Activated CD4-positive, alpha-beta T cell treated with anti-CD3 and anti-CD28 coated beads for 36 hours (primary cell): ENCODE data around the gene CCDC182. TPM values are rescaled to one million over a fixed set of nuclear protein-coding genes. Genes with fewer than 3 reads are reported as not detected.

Experiments
- ATAC-seq: fragments of 200-7000 bp; cut with Tn5 transposase; one replicate; pipeline ENCODE4 v1.10.0; 2021; ENCODE audit warnings: mild to moderate bottlenecking, moderate library complexity
- CTCF ChIA-PET: fragments of 350-600 bp; sonication (Branson Sonifier 250); formaldehyde crosslinking; loops from one replicate; lab custom pipeline; 2021; ENCODE audit warnings: antibody characterized with exemption; lab: Charles Lee
- POLR2A ChIA-PET: fragments of 350-600 bp; sonication (Branson Sonifier 250); formaldehyde crosslinking; loops from one replicate; lab custom pipeline; 2021; ENCODE audit warnings: antibody characterized with exemption, inconsistent platforms; lab: Charles Lee
- DNase-seq: peaks from one replicate; pipeline ENCODE4 v3.0.0-alpha.2; 2020
- H3K27ac Mint-ChIP-seq: one replicate; pipeline ENCODE4 v1.8.0; 2021; ENCODE audit warnings: mixed read lengths
- H3K27me3 Mint-ChIP-seq: one replicate; pipeline ENCODE4 v1.8.0; 2021; ENCODE audit warnings: mixed read lengths
- H3K36me3 Mint-ChIP-seq: one replicate; pipeline ENCODE4 v1.8.0; 2021; ENCODE audit warnings: low read depth, mixed read lengths
- H3K4me1 Mint-ChIP-seq: one replicate; pipeline ENCODE4 v1.8.0; 2021; ENCODE audit warnings: mixed read lengths
- H3K4me3 Mint-ChIP-seq: one replicate; pipeline ENCODE4 v1.8.0; 2021; ENCODE audit warnings: mild to moderate bottlenecking, moderate library complexity, mixed read lengths
- H3K9me3 Mint-ChIP-seq: one replicate; pipeline ENCODE4 v1.8.0; 2021; ENCODE audit warnings: low read depth, mixed read lengths
- intact Hi-C, 2 experiments: fragments of 100-400 bp; cut with DNase I in 1 of 2; cut with micrococcal nuclease in 1 of 2; formaldehyde crosslinking; loops; one replicate each; pipeline versions ENCODE4 v1.14.2 to v1.15.1; 2022 to 2024; cut with DNase I, micrococcal nuclease
- total RNA-seq, 2 experiments: library from RNA; stranded (reverse); gene quantifications; one replicate each; pipeline ENCODE4 v1.2.3, GENCODE V29; 2021

Gene CCDC182
- total RNA-seq, 2 experiments from 2014 or later: not detected

GRCh38 chr17:57757735-57758134 lies 12.6 kb upstream of the CCDC182 start:
- Mint-ChIP-seq H3K9me3 (no peaks in the 10 kb centered on the region), H3K4me3 (no peak overlapping the region), H3K4me1 (no peaks in the 10 kb centered on the region), H3K27me3 (peaks cover 4% of the 10 kb centered on the region), H3K36me3 (no peaks in the 10 kb centered on the region), H3K27ac (no peak overlapping the region)
- DNase-seq (no peak), ATAC-seq (no peak)
- POLR2A ChIA-PET: interaction anchor here (0.7 kb wide), 1 partner anchor 332 kb away, joined by 3 read pairs; no protein-coding TSS in a partner anchor
- CTCF ChIA-PET: interaction anchor here (1.2 kb wide), 1 partner anchor 86 kb away, joined by 4 read pairs; no protein-coding TSS in a partner anchor
- intact Hi-C loops: no loop called here

GRCh38 chr17:57756951-57757350 lies 11.9 kb upstream of the CCDC182 start:
- H3K4me1 Mint-ChIP-seq: no peaks in the 10 kb centered on the region
- POLR2A ChIA-PET: no interaction called here
- peaks cover 4% of the 10 kb centered on the region for H3K27me3 Mint-ChIP-seq
- no peak overlapping the region for H3K27ac Mint-ChIP-seq
- DNase-seq: no peak
- no peak overlapping the region for H3K4me3 Mint-ChIP-seq
- CTCF ChIA-PET: interaction anchor here (1.2 kb wide), 1 partner anchor 85 kb away, joined by 4 read pairs; no protein-coding TSS in a partner anchor
- H3K9me3 Mint-ChIP-seq: no peaks in the 10 kb centered on the region
- no peak for ATAC-seq
- intact Hi-C loops: no loop called here
- H3K36me3 Mint-ChIP-seq: no peaks in the 10 kb centered on the region

DNA sequence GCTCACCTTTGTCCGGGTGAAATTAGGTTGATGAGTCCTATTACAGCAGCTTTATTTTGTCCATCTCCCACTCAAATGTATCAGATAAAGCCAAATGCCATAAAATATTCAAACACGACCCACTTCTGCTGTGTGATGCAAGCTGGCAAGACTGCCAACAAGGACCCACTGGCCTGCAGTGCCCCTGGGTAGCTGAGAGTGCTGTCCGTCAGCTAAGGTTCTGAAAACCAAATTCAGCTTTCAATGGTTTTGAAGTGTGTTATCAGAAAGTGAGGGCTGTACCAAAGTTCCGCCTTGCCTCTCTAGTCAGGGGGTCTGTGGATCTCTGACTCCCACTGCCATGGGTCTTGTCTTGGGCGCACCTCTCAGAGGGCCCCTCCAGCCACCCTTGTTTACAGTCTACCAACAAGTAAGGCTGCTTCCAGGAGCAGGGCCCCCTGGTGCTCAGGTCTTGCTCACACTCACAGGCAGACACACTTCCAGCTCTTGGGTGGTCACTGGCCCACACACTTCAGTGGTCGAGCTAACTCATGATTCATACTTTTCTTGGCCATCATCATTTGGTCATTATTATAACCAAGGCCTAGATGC lies 10.5 kb upstream of the CCDC182 start:
- Mint-ChIP-seq H3K4me1 (no peaks in the 10 kb centered on the region), H3K36me3 (no peaks in the 10 kb centered on the region), H3K27ac (no peak overlapping the region), H3K27me3 (peaks cover under 1% of the 10 kb centered on the region), H3K9me3 (no peaks in the 10 kb centered on the region), H3K4me3 (no peak overlapping the region)
- ChIA-PET CTCF (no interaction called here), POLR2A (no interaction called here)
- DNase-seq: no peak
- no peak for ATAC-seq
- intact Hi-C loops: no loop called here

DNA sequence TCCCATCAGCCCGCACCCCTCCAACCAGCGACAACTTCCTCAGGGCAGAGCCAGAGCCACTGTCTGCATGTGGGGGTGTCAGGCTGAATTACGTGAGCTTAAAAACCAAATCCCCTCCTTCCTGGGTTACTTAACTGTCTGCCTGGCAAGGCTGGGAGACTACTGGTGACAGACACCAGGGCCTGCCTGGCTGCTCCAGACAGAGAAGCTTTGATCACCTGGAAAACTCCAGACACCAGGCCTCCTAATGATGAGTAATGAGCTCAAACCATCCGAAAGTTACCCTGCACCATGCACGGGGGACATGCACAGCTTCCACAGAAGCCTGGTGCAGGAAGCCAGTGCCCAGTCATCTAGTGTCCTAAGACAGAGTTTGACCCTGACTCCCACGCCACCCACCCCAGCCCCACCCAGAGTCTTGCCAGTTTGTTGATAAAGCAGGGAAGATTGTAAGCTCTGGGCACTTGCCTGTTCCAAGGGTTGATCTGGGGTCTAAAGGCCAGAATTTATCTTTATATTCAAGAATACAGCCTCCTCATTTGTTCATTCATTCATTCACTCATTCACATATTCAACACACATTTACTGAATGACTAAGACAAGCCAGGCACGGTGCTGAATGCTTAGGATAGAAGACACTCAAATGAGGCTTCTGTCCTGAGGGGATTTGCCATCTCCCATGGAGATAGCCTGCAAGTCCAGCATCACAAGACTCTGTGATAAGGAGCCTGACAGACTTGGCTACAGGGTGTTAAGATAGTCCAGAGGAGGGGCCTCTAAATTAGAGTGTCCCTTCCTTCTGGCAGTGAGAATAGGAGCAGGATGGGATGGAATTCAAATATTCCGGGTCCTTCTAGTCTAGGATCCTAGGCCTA lies 7.2 kb upstream of the CCDC182 start:
- Mint-ChIP-seq H3K4me1 (no peaks in the 10 kb centered on the region), H3K27me3 (peaks cover 2% of the 10 kb centered on the region), H3K4me3 (no peak overlapping the region), H3K9me3 (no peaks in the 10 kb centered on the region), H3K27ac (no peak overlapping the region), H3K36me3 (no peaks in the 10 kb centered on the region)
- CTCF ChIA-PET: interaction anchor here (1.0 to 1.2 kb wide), 2 partner anchors 31 to 509 kb away, joined by 3 read pairs; no protein-coding TSS in a partner anchor
- ATAC-seq: no peak
- DNase-seq: no peak
- POLR2A ChIA-PET: no interaction called here
- intact Hi-C loops: no loop called here

- Mint-ChIP-seq H3K4me1 (no peaks in the 10 kb centered on the region), H3K4me3 (no peak overlapping the region), H3K9me3 (no peaks in the 10 kb centered on the region), H3K36me3 (no peaks in the 10 kb centered on the region), H3K27me3 (peaks cover 2% of the 10 kb centered on the region), H3K27ac (no peak overlapping the region)
- CTCF ChIA-PET: interaction anchor here (1.0 to 1.2 kb wide), 2 partner anchors 32 to 508 kb away, joined by 3 read pairs; no protein-coding TSS in a partner anchor
- no peak for DNase-seq
- intact Hi-C loops: no loop called here
- POLR2A ChIA-PET: no interaction called here
- no peak for ATAC-seq
Observed at GRCh38 chr17:57751348-57751971, 6.4 kb upstream of the CCDC182 start.

DNA sequence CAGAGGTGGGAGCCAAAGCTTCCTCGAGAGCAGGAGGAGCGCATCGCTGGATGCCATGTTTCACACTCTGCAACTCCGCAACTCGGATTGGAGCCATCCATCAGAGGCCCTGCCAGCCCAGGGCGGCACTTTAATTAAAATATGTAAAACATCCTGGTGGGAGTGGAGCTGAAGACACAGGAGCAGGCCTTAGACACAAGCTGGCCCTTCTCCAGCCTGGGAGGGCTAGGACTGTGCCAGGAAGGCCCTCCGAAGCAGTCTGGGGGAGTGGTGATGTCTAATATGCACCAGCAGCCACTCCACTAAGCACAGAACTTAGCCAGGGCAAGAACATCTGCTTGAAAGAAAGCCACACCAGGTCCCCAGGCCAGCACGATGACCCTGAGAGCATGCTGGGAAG lies 5.8 kb upstream of the CCDC182 start:
- POLR2A ChIA-PET: no interaction called here
- intact Hi-C loops: no loop called here

DNA sequence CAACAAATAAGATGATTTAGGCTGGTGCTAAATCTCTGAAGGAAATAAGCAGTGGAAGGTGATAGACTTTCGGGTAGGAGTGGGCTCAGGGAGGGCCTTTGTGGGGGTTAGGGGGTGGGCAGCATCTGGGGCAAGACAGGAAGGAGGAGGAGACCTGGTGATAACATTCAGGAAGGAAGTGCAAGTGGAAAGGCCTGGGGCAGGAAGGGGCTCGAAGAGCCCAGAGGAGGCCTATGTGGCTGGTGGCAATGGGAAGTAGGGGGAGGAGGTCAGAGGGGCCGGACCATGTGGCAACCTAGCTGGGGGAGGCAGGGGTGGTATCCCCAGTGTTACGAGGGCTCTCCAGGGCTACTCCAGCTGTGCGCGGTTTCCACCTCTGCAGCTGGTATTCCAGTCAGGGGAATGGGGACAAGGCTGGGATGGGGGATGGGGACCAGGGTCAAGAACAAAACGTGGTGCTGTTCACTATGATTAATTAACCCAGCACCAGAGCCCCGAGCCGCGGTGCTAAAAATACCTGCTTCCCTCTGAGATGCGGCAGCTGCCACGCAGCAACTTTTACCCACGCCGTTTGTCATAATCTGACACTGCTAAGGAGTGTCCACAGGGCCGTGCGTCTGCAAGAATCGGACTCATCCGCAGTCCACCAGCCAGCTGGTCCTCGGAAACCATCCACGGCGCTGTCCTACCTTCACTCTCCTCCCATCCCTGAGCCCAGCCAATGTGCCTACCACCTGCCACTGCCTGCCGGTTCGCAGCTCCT lies 5.2 kb upstream of the CCDC182 start:
- ChIA-PET POLR2A (no interaction called here), CTCF (interaction anchor here (0.6 to 1.6 kb wide), 4 partner anchors 11 to 1728 kb away, joined by 3 to 7 read pairs (median 3); no protein-coding TSS in a partner anchor)
- Mint-ChIP-seq H3K9me3 (no peaks in the 10 kb centered on the region), H3K4me1 (no peaks in the 10 kb centered on the region), H3K27ac (no peak overlapping the region), H3K36me3 (no peaks in the 10 kb centered on the region), H3K4me3 (no peak overlapping the region), H3K27me3 (peaks cover 2% of the 10 kb centered on the region)
- ATAC-seq (no peak), DNase-seq (no peak)
- intact Hi-C loops: no loop called here

More for the DNA sequence above, 5.8 kb upstream of the CCDC182 start:
- Mint-ChIP-seq H3K27ac (no peak overlapping the region), H3K9me3 (no peaks in the 10 kb centered on the region), H3K4me1 (no peaks in the 10 kb centered on the region), H3K4me3 (no peak overlapping the region), H3K27me3 (peaks cover 2% of the 10 kb centered on the region), H3K36me3 (no peaks in the 10 kb centered on the region)
- CTCF ChIA-PET: interaction anchor here (1.1 to 1.2 kb wide), 2 partner anchors 12 to 15 kb away, joined by 3 read pairs; no protein-coding TSS in a partner anchor
- ATAC-seq: no peak
- no peak for DNase-seq

DNA sequence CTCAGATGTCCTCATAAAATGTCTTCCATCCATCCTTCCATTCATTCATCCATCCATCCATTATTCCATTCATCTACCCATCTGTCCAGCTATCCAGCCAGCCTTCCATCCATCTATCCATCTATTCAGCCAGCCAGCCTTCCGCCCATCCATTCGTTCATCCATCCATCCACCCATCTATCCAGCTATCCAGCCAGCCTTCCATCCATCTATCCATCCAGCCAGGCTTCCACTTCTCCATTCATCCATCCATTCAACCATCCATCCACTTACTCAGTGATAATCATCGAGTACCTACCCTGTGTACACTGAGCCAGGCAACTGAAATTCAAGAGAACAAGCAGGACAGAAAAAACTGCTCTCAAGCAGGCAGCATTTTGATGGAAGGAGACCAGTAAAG lies 4.6 kb upstream of the CCDC182 start:
- Mint-ChIP-seq H3K27me3 (peaks cover 2% of the 10 kb centered on the region), H3K27ac (no peak overlapping the region), H3K9me3 (no peaks in the 10 kb centered on the region), H3K4me3 (no peak overlapping the region), H3K4me1 (no peaks in the 10 kb centered on the region), H3K36me3 (no peaks in the 10 kb centered on the region)
- CTCF ChIA-PET: interaction anchor here (1.2 to 1.6 kb wide), 2 partner anchors 13 to 507 kb away, joined by 3 to 7 read pairs; no protein-coding TSS in a partner anchor
- intact Hi-C loops: loop anchor here (5.0 to 10.0 kb wide), 2 partner anchors 152 to 195 kb away; no protein-coding TSS in a partner anchor
- DNase-seq (no peak), ATAC-seq (no peak)
- POLR2A ChIA-PET: no interaction called here

DNA sequence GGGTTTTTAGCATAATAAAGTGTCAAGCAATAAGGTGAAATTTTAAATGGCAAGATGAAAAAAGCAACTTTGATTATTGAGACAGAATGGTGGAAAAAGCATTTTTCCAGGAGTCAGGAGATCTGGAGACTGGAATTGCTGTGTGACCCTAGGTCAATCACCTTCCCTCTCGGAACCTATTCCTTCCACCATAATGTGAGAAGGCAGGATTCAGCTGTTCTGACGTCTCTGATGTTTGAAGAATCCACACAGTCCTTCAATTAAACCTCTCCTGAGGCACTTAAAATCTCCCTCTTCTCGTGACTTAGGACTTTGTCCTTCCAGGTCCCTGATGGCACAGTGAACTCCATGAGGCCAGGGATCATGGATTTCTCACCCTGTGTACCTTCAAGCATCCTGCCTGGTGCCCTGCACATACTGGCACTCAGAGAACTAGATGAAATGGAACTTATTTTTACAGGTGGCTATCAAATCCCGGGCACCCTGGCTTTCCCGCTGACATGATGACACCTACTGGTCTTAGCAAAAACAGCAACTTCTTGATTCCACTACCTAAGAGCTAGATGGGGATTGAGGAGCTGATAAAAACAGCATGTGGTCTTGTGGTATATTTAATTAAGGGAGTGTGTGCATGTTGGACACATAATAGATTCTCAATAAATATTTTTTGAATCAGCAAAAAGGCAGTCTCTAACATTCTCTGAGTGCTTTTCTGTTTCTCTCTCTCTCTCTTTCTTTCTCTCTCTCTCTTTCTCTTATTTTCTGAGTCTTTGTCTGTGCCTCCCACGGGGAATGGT lies 2.3 kb upstream of the CCDC182 start:
- peak; percentile 64 for DNase-seq
- no peak overlapping the region for H3K27ac Mint-ChIP-seq
- intact Hi-C loops: loop anchor here (1.0 to 10.0 kb wide), 6 partner anchors 150 to 617 kb away; no protein-coding TSS in a partner anchor
- ATAC-seq: peak; percentile 68
- H3K4me3 Mint-ChIP-seq: no peak overlapping the region
- no peaks in the 10 kb centered on the region for H3K9me3 Mint-ChIP-seq
- POLR2A ChIA-PET: no interaction called here
- peaks cover 2% of the 10 kb centered on the region for H3K27me3 Mint-ChIP-seq
- no peaks in the 10 kb centered on the region for H3K4me1 Mint-ChIP-seq
- H3K36me3 Mint-ChIP-seq: no peaks in the 10 kb centered on the region
- CTCF ChIA-PET: interaction anchor here (0.5 to 3.9 kb wide), 24 partner anchors 9 to 1737 kb away, joined by 3 to 35 read pairs (median 3); no protein-coding TSS in a partner anchor

DNA sequence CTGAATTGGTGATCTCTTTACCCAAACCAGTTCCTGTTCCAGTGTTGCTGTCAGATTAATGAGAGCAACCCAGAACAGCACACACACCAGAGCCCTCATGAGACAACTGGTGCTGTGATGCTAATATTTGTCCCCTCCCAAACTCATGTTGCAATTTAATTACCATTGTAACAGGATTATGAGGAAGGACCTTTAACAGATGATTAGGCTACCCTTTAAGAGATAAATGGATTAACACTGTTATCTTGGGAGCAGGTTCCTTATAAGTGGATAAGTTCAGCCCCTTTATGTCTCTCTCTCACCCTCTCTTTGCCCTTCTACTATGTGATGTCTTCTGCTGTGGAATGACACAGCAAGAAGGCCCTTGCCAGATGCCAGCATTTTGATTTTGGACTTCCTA lies 1.1 kb upstream of the CCDC182 start:
- intact Hi-C loops: loop anchor here (2.0 to 10.0 kb wide), 4 partner anchors 149 to 615 kb away; no protein-coding TSS in a partner anchor
- H3K27ac Mint-ChIP-seq: no peak overlapping the region
- no peak for ATAC-seq
- DNase-seq: no peak
- peaks cover 4% of the 10 kb centered on the region for H3K27me3 Mint-ChIP-seq
- H3K4me1 Mint-ChIP-seq: no peaks in the 10 kb centered on the region
- CTCF ChIA-PET: interaction anchor here (0.6 to 3.9 kb wide), 8 partner anchors 38 to 616 kb away, joined by 3 to 35 read pairs (median 3); no protein-coding TSS in a partner anchor
- no peaks in the 10 kb centered on the region for H3K36me3 Mint-ChIP-seq
- no peak overlapping the region for H3K4me3 Mint-ChIP-seq
- POLR2A ChIA-PET: no interaction called here
- no peaks in the 10 kb centered on the region for H3K9me3 Mint-ChIP-seq
